Fibroblast of the aortic adventitia (primary cell): ENCODE measurements around the gene KRTAP2-3. TPM values are rescaled to one million over a fixed set of nuclear protein-coding genes. Genes with fewer than 3 reads are reported as not detected.
"Not testable (repeated sequence)": the region's sequence is repeated elsewhere in the genome, so short reads cannot be mapped to it uniquely, and the experiment has no call there.

Experiments
- DNase-seq: peaks from one replicate; pipeline ENCODE4 v3.0.0-alpha.2; 2010; ENCODE audit warnings: low read depth
- H3K4me3 ChIP-seq: 2 replicates; pipeline ENCODE4 v1.5.1; 2011; ENCODE audit warnings: low read depth, mild to moderate bottlenecking, control low read depth, low read length, moderate library complexity
- total RNA-seq: library from RNA; depleted of rRNA; stranded (reverse); fragments of >200 nt; gene quantifications from 2 replicates; pipeline ENCODE4 v1.2.3, GENCODE V29; 2012; ENCODE audit warnings: low replicate concordance
- TF ChIP-seq, protein P1 (sequence below): IDR thresholded peaks from 2 replicates; pipeline ENCODE4 v1.5.1; 2011; ENCODE audit warnings: mild to moderate bottlenecking, low read length, control low read depth, inconsistent platforms; ENCODE audit not compliant: insufficient read depth

Gene KRTAP2-3
- total RNA-seq, 1 donor = not detected

DNA sequence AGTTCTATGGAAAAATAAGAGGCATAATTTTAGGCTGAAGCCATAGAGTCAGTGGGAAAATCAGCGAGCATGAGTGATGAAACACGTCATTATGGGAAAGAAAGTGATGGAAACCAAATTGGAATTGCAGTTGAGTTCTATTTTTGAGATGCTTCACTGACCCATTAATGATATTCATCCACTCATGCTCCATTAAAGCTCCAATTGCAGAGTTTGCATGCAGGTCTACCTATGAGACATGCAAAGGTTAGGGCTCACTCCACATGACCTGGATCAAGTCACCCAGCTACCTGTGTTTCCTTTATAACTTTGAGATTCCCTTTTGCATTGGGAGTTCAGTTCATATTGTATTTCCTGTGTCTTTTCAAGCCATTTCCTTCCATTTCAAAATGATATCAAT is 13.8 kb upstream of the KRTAP2-3 start:
- H3K4me3 ChIP-seq = no peak overlapping the region
- DNase-seq = no peak
- TF ChIP-seq, protein P1, sequence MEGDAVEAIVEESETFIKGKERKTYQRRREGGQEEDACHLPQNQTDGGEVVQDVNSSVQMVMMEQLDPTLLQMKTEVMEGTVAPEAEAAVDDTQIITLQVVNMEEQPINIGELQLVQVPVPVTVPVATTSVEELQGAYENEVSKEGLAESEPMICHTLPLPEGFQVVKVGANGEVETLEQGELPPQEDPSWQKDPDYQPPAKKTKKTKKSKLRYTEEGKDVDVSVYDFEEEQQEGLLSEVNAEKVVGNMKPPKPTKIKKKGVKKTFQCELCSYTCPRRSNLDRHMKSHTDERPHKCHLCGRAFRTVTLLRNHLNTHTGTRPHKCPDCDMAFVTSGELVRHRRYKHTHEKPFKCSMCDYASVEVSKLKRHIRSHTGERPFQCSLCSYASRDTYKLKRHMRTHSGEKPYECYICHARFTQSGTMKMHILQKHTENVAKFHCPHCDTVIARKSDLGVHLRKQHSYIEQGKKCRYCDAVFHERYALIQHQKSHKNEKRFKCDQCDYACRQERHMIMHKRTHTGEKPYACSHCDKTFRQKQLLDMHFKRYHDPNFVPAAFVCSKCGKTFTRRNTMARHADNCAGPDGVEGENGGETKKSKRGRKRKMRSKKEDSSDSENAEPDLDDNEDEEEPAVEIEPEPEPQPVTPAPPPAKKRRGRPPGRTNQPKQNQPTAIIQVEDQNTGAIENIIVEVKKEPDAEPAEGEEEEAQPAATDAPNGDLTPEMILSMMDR = no peak

DNA sequence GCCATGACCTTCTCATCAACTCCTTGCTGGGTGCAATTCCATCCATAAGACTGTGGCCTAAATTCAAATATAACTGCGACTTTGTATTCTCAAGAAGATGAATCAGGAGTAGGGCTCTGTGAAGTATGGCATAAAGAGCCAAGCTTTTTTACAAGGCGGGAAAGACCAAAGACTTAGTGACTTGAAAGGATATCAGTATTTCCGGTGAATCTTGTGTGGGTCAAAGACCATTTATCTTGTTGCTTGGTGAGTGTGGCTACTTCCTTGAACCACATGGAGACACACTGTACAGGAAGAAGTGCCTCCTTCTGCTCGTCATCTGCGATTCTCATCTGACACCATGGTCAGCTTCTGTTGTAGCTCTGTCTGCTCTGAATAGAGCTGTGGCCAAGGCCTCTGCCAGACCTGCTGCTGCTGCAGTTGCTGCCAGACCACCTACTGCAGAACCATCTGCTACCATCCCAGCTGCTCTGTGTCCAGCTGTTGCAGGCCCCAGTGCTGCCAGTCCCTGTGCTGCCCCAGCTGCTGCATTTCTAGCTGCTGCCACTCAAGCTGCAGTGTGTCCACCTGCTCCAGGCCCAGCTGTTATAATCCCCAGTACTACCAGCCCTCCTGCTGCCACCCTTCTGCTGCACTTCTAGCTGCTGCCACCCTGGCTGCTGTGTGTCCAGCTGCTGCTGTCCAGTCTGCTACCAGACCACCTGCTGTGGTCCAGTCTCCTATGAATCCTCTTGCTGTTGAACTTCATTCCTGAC is 11.9 kb upstream of the KRTAP2-3 start:
- DNase-seq = no peak
- no peak overlapping the region for H3K4me3 ChIP-seq
- TF ChIP-seq, protein P1 = no peak

DNA sequence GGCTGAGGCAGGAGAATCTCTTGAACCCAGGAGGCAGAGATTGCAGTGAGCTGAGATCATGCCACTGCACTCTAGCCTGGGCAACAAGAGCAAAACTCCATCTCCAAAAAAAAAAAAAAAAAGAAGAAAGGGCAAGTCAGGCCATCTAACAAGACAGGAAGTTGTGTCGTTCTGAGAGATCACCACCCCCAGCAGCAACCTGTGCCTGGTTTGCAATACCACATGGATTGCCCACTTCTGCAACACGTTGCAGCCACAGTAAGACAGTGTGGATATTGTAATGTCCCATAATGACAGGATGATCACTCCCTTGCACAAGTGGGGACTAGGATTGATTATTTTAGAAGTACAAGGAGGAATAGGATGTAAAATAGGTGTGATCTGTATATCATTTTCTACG is 9.1 kb upstream of the KRTAP2-3 start:
- no peak overlapping the region for H3K4me3 ChIP-seq
- TF ChIP-seq, protein P1 = no peak
- DNase-seq = no peak

DNA sequence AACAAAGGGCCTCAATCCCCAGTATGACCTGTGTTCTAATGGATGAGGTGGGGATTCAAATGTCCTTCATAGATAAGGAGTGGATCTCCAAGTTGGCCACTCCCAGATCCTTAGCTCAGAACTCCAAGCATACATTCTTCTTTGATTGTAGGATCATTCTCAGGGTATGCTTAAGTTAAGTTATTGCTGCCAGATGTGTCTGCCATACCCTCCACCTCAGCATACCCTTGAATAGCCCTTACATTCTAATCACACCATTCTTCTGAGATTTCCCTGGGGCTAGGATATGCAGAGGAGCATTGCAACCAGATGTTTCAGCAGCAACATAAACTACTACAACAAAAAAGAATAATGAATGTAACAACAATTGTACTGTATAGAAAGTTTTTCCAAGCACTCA is 7.4 kb upstream of the KRTAP2-3 start:
- TF ChIP-seq, protein P1 = no peak
- peak; percentile 62 for DNase-seq
- H3K4me3 ChIP-seq = no peak overlapping the region

DNA sequence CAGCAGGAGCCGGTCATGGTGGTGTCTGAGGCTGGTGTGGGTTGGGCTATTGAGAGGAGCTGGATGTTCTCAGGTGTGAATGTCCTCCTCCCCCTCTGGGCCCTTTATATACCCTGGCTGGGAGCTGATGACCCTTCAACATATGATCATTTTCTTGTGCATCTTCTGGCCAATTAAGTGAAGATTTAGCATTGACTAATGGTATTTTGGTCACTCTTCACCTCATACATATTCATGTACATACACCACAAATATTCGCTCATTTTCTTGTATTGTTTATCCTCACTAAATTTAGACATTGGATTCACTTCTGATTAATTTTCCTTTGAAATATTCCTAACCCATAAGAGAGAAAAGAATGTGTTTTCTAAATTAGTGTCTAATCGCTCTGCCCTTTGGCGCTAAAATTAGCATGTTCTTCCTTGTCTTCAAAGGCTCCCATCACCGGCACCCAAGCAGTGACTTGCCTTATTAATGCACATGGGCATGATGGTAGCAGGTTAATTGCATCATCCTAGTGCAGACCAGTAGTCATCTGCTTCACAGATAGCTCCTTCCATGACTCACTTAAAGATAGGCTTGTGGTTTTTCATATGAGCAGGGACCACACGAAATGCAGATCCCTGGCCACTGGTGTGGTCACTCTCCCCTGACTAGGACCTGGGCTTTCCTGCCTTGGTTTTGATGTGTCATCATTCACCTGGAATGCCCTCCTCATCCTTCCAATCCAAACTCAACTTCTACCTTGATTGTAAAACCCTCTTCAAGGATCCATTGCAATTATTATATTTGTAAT is 6.1 kb upstream of the KRTAP2-3 start, which contains the start of gene KRTAP2-4:
TSS of gene KRTAP2-4 (minus strand) at position 51 of the 796 bp plus-strand sequence. CDS start at position 17, 34 bp downstream.
- peak; percentile 87 for DNase-seq
- no peak within 1 kb of the TSS for H3K4me3 ChIP-seq
- TF ChIP-seq, protein P1 = no peak

DNA sequence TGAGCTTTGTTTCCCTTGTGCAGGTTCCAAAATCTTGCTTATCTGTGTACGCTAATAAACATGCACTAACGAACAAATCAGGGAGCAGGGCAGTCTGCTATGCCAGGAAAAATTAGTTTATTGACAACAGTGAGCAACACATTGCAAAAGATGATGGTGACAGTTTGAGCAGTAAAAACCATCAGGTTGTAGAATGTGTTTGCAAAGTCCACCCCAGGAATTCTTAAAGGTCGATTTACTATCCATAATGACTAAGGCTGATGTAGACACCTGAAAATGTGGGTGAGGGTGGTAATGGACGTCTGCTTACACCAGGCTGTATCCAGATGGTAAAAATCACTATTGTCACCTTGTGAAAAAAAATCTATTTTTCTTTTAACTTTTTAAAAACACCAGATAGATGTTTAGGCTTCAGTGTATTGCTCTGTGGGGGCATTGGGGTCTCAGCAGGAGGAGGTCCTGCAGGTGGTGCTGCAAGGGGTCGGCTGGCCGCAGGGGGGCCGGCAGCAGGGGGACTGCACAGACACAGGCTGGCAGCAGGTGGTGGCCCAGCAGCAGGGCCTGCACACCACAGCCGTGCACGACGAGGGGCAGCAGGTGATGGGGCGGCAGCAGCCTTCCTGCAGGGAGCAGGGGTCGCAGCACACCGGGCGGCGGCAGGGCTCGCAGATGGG is 5.2 kb upstream of the KRTAP2-3 start:
- not testable (repeated sequence) for DNase-seq, H3K4me3 ChIP-seq

DNA sequence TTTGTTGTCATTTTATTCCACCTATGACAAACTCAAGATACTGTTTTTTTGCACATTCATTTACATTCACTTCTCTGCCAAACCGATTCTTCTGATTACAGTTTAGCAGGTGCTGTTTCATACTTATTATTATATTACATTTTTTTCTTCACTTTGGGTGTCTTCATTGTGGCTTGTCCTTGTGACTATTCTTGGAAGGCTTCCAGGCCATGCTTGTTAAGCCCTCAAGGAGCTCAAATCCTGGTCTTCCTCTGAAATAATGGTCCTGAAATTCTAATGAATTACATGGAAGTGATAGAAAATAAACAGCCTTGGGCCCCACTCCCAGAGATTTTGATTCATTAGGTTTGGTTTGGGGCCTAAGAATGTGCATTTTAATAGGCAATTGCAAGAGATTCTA is 4.4 kb upstream of the KRTAP2-3 start:
- no peak overlapping the region for H3K4me3 ChIP-seq
- DNase-seq = no peak
- TF ChIP-seq, protein P1 = no peak
